ENCODE results near the gene NTF3.

GRCh38 chr12:5432011-5432400, at the start of gene NTF3:
- no peak for TF ChIP-seq CTCF (IDR thresholded peaks at IDR 0.05)
- no peak for TF ChIP-seq POLR2A (IDR thresholded peaks at IDR 0.05)

All from lower leg skin (tissue), 3 donors.